Uterus (tissue), 4 donors: ENCODE measurements around the gene TPRG1. TPM values are rescaled to one million over a fixed set of nuclear protein-coding genes. Genes with fewer than 3 reads are reported as not detected.

Source experiments
- DNase-seq, 2 donors: peaks; one replicate each; pipeline ENCODE4 v3.0.0-alpha.2; 2019 to 2020
- H3K27ac ChIP-seq, 2 donors: fragments of 200-600 bp; sonication (generic); 1 replicate in 1 of 2; 2 replicates in 1 of 2; pipeline ENCODE4 v1.5.1; 2016 to 2018
- H3K27me3 ChIP-seq, 2 donors: fragments of 200-600 bp; sonication (generic); one replicate each; pipeline ENCODE4 v1.5.1; 2018 to 2019; ENCODE audit warnings: control low read depth in 1 of 2
- H3K36me3 ChIP-seq, 2 donors: fragments of 200-600 bp; sonication (generic); one replicate each; pipeline ENCODE4 v1.5.1; 2019; ENCODE audit warnings: control low read depth in 1 of 2
- H3K4me1 ChIP-seq, 2 donors: fragments of 200-600 bp; sonication (generic); one replicate each; pipeline ENCODE4 v1.5.1; 2018 to 2019; ENCODE audit warnings: control low read depth in 1 of 2
- H3K4me3 ChIP-seq, 2 donors: fragments of 200-600 bp; sonication (generic); 1 replicate in 1 of 2; 2 replicates in 1 of 2; pipeline ENCODE4 v1.5.1; 2018 to 2019; ENCODE audit warnings: mild to moderate bottlenecking in 1 of 2
- H3K9me3 ChIP-seq, 2 donors: fragments of 200-600 bp; sonication (generic); one replicate each; pipeline ENCODE4 v1.5.1; 2019; ENCODE audit warnings: control low read depth in 1 of 2
- POLR2A ChIP-seq, 2 donors: fragments of 450-650 bp; IDR thresholded peaks; one replicate each; pipeline ENCODE4 v1.6.1; 2016; ENCODE audit warnings: antibody characterized with exemption in 2 of 2, mild to moderate bottlenecking in 1 of 2, moderate library complexity in 1 of 2
- intact Hi-C: fragments of 100-400 bp; cut with DNase I; formaldehyde crosslinking; loops from one replicate; pipeline ENCODE4 v1.15.1; 2023; ENCODE audit warnings: low total_unique reads
- total RNA-seq, 4 donors: library from RNA; depleted of rRNA in 3 of 4; stranded (reverse); fragments of >200 nt in 3 of 4; gene quantifications; one replicate each; pipeline versions ENCODE4 v1.1.0 to v1.2.4, GENCODE V29; 2014 to 2023
- TF ChIP-seq, protein P1 (sequence below), 4 experiments: fragments of 200-600 bp in 2 of 4; fragments of 450-650 bp in 2 of 4; sonication (generic) in 2 of 4; IDR thresholded peaks; one replicate each; pipeline ENCODE4 v1.5.1; 2016 to 2019; ENCODE audit warnings: antibody characterized with exemption in 4 of 4, mild to moderate bottlenecking in 2 of 4, moderate library complexity in 1 of 4
- donor health status: DM: yes; HTN: yes; CAD: no.

TPRG1 gene
- total RNA-seq, 4 donors from 2014 or later = 7.7 to 29.4 (median 8.3) TPM

DNA sequence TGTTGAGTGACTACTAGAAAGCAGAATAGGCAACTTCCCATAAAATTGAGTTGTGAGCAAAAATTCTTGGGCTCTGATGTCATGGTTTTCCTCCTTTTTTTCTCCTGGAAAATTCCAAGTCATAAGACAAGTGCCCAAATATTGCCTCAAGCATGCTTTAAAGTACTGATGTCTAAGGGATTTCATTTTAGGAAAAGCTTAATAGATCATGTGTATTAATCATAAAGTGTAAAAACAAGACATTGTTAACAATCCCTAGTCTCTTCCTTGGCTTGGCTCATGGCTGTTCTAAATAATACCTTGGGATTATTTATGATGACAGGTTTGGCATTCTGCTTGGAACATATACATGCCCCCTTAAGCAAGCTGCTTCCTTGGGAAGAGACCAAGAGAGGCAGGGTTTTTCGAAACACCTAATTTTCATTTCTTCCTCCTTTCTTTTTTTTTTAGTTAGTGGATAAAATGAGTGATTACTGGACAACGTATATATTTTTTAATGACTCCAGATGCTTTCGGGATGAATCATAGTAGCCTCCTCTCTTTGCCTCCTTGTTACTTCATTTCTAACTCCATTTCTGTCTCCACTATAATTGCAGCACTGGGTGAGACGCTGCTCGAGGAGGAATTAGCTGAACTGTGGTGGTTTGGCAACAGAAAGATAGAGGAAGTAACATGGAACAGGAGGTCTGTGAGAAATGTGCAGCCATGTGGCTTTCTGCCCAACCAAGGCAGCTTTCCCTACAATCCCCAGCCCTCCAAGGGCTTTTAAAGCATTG lies 104.9 kb downstream of the TPRG1 start:
- Histone ChIP-seq H3K27me3 (no peaks in the 10 kb centered on the region), H3K36me3 (no peaks in the 10 kb centered on the region), H3K9me3 (no peaks in the 10 kb centered on the region), H3K4me1 (peaks cover 0 to 3% of the 10 kb centered on the region in 2 donors), H3K27ac (peak overlapping the region in 1 of 2 donors; percentile 13), H3K4me3 (no peak overlapping the region)
- no peak for DNase-seq
- intact Hi-C loops = no loop called here
- no peak for TF ChIP-seq POLR2A (IDR thresholded peaks at IDR 0.05)

DNA sequence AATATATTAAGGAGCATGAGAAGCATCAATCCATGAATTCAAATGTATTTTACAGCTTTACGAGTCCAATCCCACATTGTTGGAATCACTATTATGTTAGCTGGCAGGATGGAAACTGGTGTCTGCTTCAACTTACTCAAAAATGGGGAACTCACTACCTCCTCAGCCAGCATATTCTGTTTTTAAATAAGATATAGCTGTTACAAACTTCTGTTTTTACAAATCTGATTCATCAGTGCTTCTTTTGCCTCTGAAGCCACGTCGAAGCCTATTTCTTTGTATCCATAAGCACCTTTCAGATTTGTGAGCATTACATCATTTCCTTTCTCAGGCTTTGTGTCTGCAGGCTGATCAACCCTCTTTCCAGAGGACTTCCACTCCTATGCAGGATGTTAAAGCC lies 105.9 kb downstream of the TPRG1 start:
- TF ChIP-seq, protein P1, sequence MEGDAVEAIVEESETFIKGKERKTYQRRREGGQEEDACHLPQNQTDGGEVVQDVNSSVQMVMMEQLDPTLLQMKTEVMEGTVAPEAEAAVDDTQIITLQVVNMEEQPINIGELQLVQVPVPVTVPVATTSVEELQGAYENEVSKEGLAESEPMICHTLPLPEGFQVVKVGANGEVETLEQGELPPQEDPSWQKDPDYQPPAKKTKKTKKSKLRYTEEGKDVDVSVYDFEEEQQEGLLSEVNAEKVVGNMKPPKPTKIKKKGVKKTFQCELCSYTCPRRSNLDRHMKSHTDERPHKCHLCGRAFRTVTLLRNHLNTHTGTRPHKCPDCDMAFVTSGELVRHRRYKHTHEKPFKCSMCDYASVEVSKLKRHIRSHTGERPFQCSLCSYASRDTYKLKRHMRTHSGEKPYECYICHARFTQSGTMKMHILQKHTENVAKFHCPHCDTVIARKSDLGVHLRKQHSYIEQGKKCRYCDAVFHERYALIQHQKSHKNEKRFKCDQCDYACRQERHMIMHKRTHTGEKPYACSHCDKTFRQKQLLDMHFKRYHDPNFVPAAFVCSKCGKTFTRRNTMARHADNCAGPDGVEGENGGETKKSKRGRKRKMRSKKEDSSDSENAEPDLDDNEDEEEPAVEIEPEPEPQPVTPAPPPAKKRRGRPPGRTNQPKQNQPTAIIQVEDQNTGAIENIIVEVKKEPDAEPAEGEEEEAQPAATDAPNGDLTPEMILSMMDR (IDR thresholded peaks at IDR 0.05) = no peak
- no peak for TF ChIP-seq POLR2A (IDR thresholded peaks at IDR 0.05)
- no peaks in the 10 kb centered on the region for H3K27me3 ChIP-seq
- H3K4me1 ChIP-seq = peaks cover 0 to 3% of the 10 kb centered on the region in 2 donors
- H3K9me3 ChIP-seq = no peaks in the 10 kb centered on the region
- H3K36me3 ChIP-seq = no peaks in the 10 kb centered on the region
- intact Hi-C loops = no loop called here
- no peak overlapping the region for H3K27ac ChIP-seq
- no peak overlapping the region for H3K4me3 ChIP-seq
- no peak for DNase-seq

DNA sequence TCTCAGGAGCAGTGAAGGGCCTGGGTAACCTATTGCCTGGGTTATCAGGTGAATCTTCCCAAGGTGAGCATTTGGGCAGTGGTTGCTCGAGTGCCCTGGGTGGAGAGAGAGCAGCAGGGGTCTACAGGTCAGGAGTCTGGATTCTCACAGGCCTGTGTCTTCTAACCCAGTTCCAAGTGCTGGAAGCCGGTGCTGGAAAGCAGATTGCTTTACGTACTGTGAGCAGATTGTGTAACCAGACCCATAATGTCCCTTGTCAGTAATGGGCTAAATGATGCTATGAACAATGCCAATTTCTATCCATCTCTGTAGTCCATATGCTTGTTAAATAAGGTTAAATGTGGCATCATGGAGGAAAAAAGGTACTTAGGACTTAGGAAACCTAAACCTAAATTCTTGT lies 106.5 kb downstream of the TPRG1 start:
- intact Hi-C loops = no loop called here

DNA sequence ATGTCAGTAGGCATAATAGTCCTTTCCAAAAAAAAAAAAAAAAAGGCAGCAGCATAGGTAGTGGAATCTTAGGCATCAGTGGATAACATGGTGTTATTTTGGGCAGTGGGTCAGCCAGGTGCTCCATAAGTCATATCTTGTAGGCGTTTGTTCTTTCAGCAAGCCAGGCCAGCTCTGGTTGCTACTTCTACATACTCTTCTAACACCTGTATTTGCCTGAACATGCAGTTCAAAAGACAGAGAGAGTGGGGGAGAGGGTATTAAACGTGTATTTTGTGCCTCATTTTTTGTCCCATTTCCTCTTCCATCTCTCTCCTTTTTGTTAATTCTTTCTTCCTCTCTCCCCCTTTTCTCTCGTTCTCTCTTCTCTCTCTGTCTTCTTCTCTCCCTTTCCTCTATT lies 110.4 kb downstream of the TPRG1 start:
- Histone ChIP-seq H3K9me3 (no peaks in the 10 kb centered on the region), H3K27ac (no peak overlapping the region), H3K4me3 (no peak overlapping the region), H3K36me3 (no peaks in the 10 kb centered on the region), H3K27me3 (no peaks in the 10 kb centered on the region), H3K4me1 (no peaks in the 10 kb centered on the region)
- DNase-seq = no peak
- intact Hi-C loops = no loop called here
- no peak for TF ChIP-seq POLR2A (IDR thresholded peaks at IDR 0.05)
- TF ChIP-seq, protein P1 (IDR thresholded peaks at IDR 0.05) = no peak

More for the DNA sequence above, 106.5 kb downstream of the TPRG1 start:
- no peak for DNase-seq
- TF ChIP-seq, protein P1 (IDR thresholded peaks at IDR 0.05) = no peak
- TF ChIP-seq POLR2A (IDR thresholded peaks at IDR 0.05) = no peak
- H3K9me3 ChIP-seq = no peaks in the 10 kb centered on the region
- H3K36me3 ChIP-seq = no peaks in the 10 kb centered on the region
- H3K27ac ChIP-seq = no peak overlapping the region
- H3K4me1 ChIP-seq = peaks cover 0 to 3% of the 10 kb centered on the region in 2 donors
- no peak overlapping the region for H3K4me3 ChIP-seq
- H3K27me3 ChIP-seq = no peaks in the 10 kb centered on the region

DNA sequence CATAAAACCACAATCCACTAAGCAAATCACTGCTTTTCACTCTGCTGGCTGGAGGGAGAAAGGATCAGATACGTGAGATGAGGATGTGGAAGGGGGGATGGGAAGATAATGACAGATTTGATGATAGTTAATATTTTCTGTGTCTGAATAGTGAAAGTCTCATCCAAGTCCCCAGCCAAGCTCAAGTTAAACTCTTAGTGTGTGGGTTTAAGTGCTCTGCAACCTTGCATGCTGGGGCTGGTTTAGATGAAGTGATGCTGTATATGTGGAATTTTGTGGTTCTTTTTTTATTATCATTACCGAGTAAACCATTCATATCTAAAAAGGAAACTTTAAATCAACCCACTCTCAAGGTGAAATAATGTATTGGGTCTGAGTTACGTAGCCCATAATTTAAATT lies 111.0 kb downstream of the TPRG1 start:
- Histone ChIP-seq H3K27ac (no peak overlapping the region), H3K4me3 (no peak overlapping the region), H3K9me3 (no peaks in the 10 kb centered on the region), H3K36me3 (no peaks in the 10 kb centered on the region), H3K27me3 (no peaks in the 10 kb centered on the region), H3K4me1 (no peaks in the 10 kb centered on the region)
- DNase-seq = no peak
- intact Hi-C loops = no loop called here
- TF ChIP-seq, protein P1 (IDR thresholded peaks at IDR 0.05) = no peak
- no peak for TF ChIP-seq POLR2A (IDR thresholded peaks at IDR 0.05)
